HUES48 (cell line): ENCODE results near the gene HAPLN2.
"Not testable (repeated sequence)": the region's sequence is repeated elsewhere in the genome, so short reads cannot be mapped to it uniquely, and the experiment has no call there.

Source experiments
- H3K27ac ChIP-seq: one replicate; pipeline ENCODE4 v1.7.0; 2013; ENCODE audit warnings: low read depth, low read length, inconsistent platforms
- H3K27me3 ChIP-seq: 2 replicates; pipeline ENCODE4 v1.6.1; 2013; ENCODE audit warnings: mild to moderate bottlenecking, low read length; ENCODE audit not compliant: control insufficient read depth, insufficient read depth
- H3K36me3 ChIP-seq: 2 replicates; pipeline ENCODE4 v1.6.1; 2013; ENCODE audit warnings: low read length; ENCODE audit not compliant: control insufficient read depth, insufficient read depth
- H3K4me1 ChIP-seq: 2 replicates; pipeline ENCODE4 v1.6.1; 2013; ENCODE audit warnings: mild to moderate bottlenecking, low read length; ENCODE audit not compliant: control insufficient read depth, insufficient read depth
- H3K4me3 ChIP-seq: 2 replicates; pipeline ENCODE4 v1.5.1; 2013; ENCODE audit warnings: mild to moderate bottlenecking, low read depth, low read length
- H3K9ac ChIP-seq: 2 replicates; pipeline ENCODE4 v1.6.1; 2013; ENCODE audit warnings: mild to moderate bottlenecking, low read depth, low read length, moderate library complexity
- H3K9me3 ChIP-seq: 2 replicates; pipeline ENCODE4 v1.6.1; 2013; ENCODE audit warnings: low read length; ENCODE audit not compliant: control insufficient read depth, insufficient read depth

The HAPLN2 gene

DNA sequence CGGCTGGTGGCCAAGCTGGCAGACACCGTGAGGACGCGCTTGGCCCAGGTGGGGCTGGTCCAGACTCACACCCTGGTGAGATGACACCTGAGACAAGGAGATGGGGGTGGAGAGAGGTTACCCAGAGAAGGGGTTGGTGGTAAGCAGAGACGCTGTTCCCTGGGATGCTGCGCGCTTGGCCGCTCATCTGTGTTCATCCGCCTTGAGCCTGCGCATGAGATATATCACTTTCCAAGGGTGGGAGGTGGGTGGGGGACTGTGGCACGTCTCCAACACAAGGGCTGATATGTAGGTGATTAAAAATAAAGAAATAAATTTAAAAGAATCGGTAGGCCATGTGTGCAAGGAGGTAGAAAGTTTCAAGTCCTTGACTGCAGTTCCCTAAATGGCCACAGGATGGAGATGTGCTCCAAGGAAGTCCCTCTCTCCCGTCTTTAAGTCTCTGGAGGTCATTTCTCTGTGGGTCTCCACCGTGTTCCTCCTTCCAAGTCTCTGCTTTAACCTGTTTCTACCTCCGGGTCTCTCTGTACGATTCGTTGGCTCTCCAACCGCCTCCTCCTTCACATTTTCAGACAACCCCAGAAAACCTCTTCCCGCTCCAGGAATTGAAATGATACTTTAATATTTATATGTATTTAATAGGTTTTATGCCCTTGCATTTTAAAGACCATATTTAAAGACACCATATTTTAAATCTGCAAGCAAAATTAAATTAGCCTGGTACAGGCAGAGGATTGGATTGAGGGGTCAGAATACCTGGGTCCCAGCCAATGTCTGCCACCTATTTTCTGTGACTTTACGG, 35.2 kb upstream of the HAPLN2 start:
- Histone ChIP-seq H3K27me3 (no peaks in the 10 kb centered on the region), H3K4me3 (0 out of 2 replicates have a peak overlapping the region, but pooled peaks have one; percentile 14), H3K27ac (no peak overlapping the region), H3K36me3 (no peaks in the 10 kb centered on the region), H3K4me1 (peaks cover 10% of the 10 kb centered on the region), H3K9me3 (no peaks in the 10 kb centered on the region), H3K9ac (no peak overlapping the region)

DNA sequence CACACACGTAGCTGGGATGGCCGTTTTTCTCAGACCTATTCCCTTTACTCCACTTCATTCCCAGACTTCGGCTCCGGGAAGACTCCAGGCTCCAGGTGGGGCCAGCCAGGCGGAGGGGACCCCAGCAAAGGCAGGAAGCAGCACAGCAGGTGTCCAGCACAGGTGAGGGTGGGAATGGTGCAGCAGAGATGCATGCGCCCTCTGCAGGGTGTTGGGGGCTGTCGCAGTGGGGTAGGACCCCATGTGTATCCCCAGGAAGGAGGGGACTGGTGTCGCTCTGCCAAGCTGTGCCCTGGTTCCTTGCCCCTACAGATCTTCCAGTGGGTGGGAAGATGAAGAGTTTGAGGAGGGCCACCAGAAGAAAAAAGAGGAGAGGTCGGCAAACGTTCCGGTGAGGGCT, 34.4 kb upstream of the HAPLN2 start:
- Histone ChIP-seq H3K36me3 (no peaks in the 10 kb centered on the region), H3K9me3 (no peaks in the 10 kb centered on the region), H3K4me1 (peaks cover 10% of the 10 kb centered on the region), H3K4me3 (0 out of 2 replicates have a peak overlapping the region, but pooled peaks have one; percentile 14), H3K27me3 (no peaks in the 10 kb centered on the region), H3K9ac (no peak overlapping the region), H3K27ac (no peak overlapping the region)

DNA sequence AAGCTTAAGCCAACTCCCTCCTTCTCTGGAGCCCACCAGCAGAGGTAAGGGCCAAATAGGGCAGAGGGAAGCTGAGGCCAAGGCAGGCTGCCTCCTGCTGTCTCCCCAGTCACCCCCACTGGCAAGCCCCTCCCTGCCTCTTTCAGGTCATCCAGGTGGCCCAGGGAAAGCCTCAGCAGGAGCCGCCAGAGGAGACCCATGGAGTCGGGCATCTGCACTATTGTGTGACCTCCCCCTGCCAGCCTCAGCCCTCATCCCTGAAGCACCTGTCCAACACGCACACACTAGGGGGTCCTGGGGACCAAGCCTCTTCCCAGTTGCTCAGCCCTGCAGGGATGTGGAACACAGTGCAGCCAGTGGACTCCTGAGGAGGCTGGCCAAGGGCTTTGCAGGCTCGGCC, 32.9 kb upstream of the HAPLN2 start:
- H3K9ac ChIP-seq = no peak overlapping the region
- H3K4me1 ChIP-seq = peaks cover 17% of the 10 kb centered on the region
- no peaks in the 10 kb centered on the region for H3K36me3 ChIP-seq
- no peaks in the 10 kb centered on the region for H3K9me3 ChIP-seq
- no peaks in the 10 kb centered on the region for H3K27me3 ChIP-seq
- H3K4me3 ChIP-seq = no peak overlapping the region
- no peak overlapping the region for H3K27ac ChIP-seq

DNA sequence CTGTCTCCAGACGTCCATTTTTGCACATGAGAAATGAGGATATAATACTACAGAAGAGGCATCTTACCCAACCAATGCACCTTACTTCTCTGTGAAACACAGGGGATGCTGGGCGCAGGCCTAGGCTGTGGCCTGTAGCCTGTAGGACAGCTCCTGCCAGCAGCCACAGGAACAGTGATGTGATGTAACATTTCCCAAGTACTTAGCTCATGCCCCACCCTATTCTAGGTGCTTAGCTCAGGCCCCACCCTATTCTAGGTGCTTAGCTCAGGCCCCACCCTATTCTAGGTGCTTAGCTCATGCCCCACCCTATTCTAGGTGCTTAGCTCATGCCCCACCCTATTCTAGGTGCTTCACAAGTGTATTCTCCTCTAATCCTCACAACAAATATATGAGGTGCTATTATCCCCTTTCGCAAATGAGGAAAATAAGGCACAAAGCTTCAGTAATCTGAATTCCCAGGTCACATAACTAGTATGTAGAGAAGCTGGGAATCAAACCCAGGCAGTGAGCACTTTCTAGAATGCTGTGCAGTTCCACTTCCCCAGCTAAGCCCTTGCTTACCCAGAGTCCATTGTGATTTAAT, 32.2 kb upstream of the HAPLN2 start:
- H3K27ac ChIP-seq = no peak overlapping the region
- no peaks in the 10 kb centered on the region for H3K9me3 ChIP-seq

DNA sequence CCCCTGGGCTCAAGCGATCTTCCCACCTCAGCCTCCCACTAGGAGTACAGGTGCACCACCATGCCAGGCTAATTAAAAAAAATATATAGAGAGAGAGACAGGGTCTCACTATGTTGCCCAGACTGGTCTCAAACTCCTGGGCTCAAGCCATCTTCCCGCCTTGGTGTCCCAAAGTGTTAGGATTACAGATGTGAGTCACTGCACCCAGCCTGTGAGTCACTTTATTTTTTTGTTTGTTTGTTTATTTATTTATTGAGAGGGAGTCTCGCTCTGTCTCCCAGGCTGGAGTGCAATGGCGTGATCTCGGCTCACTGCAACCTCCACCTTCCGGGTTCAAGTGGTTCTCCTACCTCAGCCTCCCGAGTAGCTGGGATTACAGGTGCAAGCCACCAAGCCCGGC, 31.3 kb upstream of the HAPLN2 start:
- H3K4me3 ChIP-seq, H3K27ac ChIP-seq, H3K27me3 ChIP-seq, H3K9me3 ChIP-seq, H3K36me3 ChIP-seq, H3K9ac ChIP-seq: not testable (repeated sequence)
- H3K4me1 ChIP-seq = peaks cover 17% of the 10 kb centered on the region

More for the DNA sequence above, 32.2 kb upstream of the HAPLN2 start:
- H3K27me3 ChIP-seq = no peaks in the 10 kb centered on the region
- no peak overlapping the region for H3K4me3 ChIP-seq
- no peaks in the 10 kb centered on the region for H3K36me3 ChIP-seq
- no peak overlapping the region for H3K9ac ChIP-seq
- H3K4me1 ChIP-seq = peaks cover 17% of the 10 kb centered on the region

DNA sequence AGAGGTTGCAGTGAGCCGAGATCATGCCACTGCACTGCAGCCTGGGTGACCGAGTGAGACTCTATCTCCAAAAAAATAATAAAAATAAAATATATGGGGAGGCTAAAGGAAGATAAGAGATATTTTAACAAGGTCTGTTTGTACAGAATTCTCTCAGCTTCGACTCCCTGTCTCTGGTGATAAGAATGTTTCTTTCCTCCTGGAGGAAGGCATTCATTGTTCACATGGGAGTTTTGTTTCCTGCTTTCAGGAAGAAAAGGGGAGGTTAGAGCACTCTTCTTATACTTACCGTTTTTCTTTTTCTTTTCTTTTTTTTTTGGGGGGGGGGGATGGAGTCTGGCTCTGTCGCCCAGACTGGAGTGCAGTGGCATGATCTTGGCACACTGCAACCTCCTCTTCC, 29.7 kb upstream of the HAPLN2 start:
- H3K27me3 ChIP-seq = no peaks in the 10 kb centered on the region
- no peak overlapping the region for H3K9ac ChIP-seq
- H3K4me3 ChIP-seq = no peak overlapping the region
- peaks cover 21% of the 10 kb centered on the region for H3K36me3 ChIP-seq
- H3K4me1 ChIP-seq = peaks cover 13% of the 10 kb centered on the region
- no peaks in the 10 kb centered on the region for H3K9me3 ChIP-seq
- no peak overlapping the region for H3K27ac ChIP-seq

DNA sequence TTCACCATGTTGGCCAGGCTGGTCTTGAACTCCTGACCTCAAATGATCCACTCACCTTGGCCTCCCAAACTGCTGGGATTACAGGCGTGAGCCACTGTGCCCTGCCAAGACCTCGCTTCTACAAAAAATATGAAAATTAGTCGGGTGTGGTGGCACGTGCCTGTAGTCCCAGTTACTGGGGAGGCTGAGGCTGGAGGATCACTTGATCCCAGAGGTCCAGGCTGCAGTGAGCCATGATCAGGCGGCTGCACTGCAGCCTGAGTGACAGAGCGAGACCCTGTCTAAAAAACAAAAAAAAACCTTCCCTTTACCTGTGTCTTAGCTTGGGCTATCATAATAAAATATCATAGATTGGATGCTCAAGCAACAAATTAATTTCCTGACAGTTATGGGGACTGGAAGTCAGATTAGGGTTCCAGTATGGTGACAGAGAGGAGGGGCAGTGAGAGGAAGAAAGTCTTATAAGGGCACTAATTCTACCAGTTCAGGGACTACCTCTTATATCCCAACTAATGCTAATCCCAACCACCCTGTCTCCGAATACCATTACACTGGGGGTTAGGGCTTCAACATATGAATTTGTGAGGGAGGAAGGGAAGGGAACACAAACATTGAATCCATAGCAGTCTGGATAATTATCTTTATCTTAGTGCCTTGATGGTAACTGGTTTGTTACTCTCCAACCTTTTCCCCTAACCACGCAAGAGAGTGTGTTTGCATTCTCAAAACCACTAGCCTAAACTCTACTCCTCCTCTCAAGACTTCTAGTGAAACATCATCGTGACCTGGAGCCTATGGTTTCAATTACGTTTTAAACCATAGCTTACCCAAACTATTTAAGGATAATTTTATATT, 28.7 kb upstream of the HAPLN2 start:
- Histone ChIP-seq H3K9me3 (no peaks in the 10 kb centered on the region), H3K36me3 (peaks cover 32% of the 10 kb centered on the region), H3K9ac (no peak overlapping the region), H3K27ac (peak overlapping the region; percentile 36), H3K27me3 (no peaks in the 10 kb centered on the region), H3K4me3 (peak overlapping the region; percentile 94), H3K4me1 (peaks cover 7% of the 10 kb centered on the region; the same call in 1 of the 2 replicates)

DNA sequence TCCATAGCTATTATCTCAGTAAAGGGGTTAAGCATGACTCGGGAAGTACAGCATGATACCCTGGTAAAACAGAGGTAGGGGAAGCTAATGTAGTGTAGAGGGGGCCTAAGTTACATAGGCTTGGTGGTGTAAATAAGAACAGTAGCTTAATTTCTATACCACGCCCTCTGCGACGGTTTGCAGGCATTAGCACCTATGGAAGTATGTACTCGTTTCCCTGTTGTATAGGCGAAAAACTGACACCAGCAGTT, 28.1 kb upstream of the HAPLN2 start:
- Histone ChIP-seq H3K36me3 (peaks cover 37% of the 10 kb centered on the region), H3K27me3 (no peaks in the 10 kb centered on the region), H3K9me3 (no peaks in the 10 kb centered on the region), H3K4me1 (peaks cover 7% of the 10 kb centered on the region; the same call in 1 of the 2 replicates), H3K4me3 (peak overlapping the region; percentile 94), H3K9ac (peak overlapping the region; percentile 10; the same call in 1 of the 2 replicates), H3K27ac (peak overlapping the region; percentile 36)

DNA sequence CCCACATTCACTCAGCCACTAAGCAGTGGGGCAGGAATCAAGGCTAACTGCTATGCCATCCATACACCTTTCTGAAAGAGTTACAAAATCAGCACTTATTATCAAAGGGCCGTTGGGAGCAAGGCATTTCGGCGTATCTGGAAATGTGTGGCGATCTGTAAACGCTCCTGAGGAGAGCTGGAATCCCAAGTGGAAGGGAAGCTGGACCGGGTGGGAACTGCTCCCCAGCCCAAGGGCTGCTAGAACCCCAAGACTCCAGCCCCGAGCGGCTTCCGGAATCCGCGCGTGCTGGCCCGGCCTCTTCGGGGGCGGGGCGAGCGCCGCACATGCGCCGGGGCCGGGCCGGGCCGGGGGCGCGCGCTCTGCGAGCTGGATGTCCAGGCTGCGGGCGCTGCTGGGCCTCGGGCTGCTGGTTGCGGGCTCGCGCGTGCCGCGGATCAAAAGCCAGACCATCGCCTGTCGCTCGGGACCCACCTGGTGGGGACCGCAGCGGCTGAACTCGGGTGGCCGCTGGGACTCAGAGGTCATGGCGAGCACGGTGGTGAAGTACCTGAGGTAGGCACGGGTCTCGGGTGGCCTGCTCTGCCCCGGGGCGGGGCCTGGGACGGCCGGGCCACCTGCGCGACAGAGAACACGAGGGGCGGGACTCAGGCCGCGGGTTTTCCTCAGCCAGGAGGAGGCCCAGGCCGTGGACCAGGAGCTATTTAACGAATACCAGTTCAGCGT, 27.6 kb upstream of the HAPLN2 start, which contains the start of gene NAXE:
Gene NAXE, plus strand, starts transcription at position 345 of the 726 bp plus-strand sequence. Its CDS starts 29 bp downstream, at position 374.
- Histone ChIP-seq H3K9ac (peak within 1 kb of the TSS; percentile 63), H3K9me3 (no peaks in the 10 kb centered on the region), H3K27ac (peak within 1 kb of the TSS; percentile 73), H3K27me3 (no peaks in the 10 kb centered on the region), H3K4me1 (peaks cover 7% of the 10 kb centered on the region; the same call in 1 of the 2 replicates), H3K4me3 (peak within 1 kb of the TSS; percentile 94), H3K36me3 (peaks cover 42% of the 10 kb centered on the region)

DNA sequence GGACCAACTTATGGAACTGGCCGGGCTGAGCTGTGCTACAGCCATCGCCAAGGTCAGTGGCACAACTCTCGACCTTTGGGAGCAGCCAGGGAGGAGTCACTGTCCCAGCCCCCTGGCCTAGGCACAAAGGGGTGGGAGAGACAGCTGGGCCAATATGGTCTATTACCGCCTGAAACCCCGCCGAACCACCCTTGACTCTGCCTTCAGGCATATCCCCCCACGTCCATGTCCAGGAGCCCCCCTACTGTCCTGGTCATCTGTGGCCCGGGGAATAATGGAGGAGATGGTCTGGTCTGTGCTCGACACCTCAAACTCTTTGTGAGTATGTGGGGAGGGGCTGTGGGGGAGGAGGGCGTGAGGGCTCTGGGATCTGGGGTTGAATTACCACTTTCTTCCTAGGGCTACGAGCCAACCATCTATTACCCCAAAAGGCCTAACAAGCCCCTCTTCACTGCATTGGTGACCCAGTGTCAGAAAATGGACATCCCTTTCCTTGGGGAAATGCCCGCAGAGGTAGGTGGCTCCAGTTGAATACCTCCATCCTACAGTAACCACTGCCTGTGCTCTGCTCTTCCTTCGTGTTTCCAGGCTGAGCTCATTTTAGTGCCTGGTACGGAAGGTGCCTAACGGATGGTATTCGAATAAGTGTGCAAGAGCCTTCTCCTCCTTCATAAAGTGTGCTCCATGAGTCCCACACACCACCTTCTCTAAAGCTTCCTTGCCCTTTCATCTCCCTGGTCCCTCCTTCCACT, 26.9 kb upstream of the HAPLN2 start:
- Histone ChIP-seq H3K36me3 (peaks cover 49% of the 10 kb centered on the region), H3K27ac (peak overlapping the region; percentile 73)

More for the DNA sequence above, 26.9 kb upstream of the HAPLN2 start:
- Histone ChIP-seq H3K4me3 (peak overlapping the region; percentile 94), H3K4me1 (peaks cover 7% of the 10 kb centered on the region; the same call in 1 of the 2 replicates), H3K9me3 (no peaks in the 10 kb centered on the region), H3K27me3 (no peaks in the 10 kb centered on the region), H3K9ac (peak overlapping the region; percentile 63)
